ENCODE data around the gene SIAH2. TPM values are rescaled to one million over a fixed set of nuclear protein-coding genes. Genes with fewer than 3 reads are reported as not detected.

The SIAH2 gene
- total RNA-seq, 6 experiments from 2014 or later: 20.5 to 53.0 (median 36.5) TPM

DNA sequence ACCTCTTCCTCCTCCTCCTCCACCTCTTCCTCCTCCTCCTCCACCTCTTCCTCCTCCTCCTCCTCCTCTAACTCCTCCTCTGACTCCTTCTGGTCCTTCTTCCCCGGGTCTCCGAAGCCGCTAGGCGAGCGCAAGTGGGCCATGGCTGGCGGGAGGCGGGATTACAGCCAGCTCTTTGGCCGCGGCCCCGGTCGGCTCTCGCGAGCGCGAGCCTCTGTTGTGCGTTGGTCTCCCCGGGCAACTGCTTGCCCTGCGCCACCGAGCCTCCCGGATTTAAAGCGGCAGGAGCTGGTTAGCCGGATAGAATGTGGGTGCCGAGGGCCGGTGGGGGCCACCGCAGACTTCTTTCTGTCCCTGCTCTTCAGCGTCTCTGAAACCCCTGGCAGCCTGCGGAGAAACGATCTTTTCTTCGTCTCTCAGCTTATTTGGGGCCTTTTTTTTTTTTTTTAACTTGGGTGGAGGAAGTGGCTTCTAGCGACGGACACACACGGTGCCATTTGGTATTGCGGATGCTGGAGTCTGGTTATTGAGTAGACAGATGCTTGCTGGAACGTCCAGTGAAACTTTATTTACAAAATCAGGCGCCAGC is 59.1 kb downstream of the SIAH2 start, which contains the start of gene ERICH6:
TSS of gene ERICH6 (minus strand) at position 165 of the 589 bp plus-strand sequence. CDS start at position 143, 22 bp downstream.
- no peaks in the 10 kb centered on the region for H3K36me3 ChIP-seq
- intact Hi-C loops (cut with DNase I): no loop called here
- H3K4me1 ChIP-seq: no peaks in the 10 kb centered on the region
- TF ChIP-seq, protein P1, sequence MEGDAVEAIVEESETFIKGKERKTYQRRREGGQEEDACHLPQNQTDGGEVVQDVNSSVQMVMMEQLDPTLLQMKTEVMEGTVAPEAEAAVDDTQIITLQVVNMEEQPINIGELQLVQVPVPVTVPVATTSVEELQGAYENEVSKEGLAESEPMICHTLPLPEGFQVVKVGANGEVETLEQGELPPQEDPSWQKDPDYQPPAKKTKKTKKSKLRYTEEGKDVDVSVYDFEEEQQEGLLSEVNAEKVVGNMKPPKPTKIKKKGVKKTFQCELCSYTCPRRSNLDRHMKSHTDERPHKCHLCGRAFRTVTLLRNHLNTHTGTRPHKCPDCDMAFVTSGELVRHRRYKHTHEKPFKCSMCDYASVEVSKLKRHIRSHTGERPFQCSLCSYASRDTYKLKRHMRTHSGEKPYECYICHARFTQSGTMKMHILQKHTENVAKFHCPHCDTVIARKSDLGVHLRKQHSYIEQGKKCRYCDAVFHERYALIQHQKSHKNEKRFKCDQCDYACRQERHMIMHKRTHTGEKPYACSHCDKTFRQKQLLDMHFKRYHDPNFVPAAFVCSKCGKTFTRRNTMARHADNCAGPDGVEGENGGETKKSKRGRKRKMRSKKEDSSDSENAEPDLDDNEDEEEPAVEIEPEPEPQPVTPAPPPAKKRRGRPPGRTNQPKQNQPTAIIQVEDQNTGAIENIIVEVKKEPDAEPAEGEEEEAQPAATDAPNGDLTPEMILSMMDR (IDR thresholded peaks at IDR 0.05): peak in 3 of 4 donors; percentile 10 to 19 (median 18)
- TF ChIP-seq POLR2A (IDR thresholded peaks at IDR 0.05): peak; percentile 49
- WGBS (ENCODE audit: insufficient coverage, low coverage, low lambda C conversion rate, missing lambda C conversion rate): under 1% methylated on average over 35 of the region's 35 CpGs
- H3K9me3 ChIP-seq: no peaks in the 10 kb centered on the region
- DNase-seq (peak; percentile 92 to 94 (median 93)), ATAC-seq (peak; percentile 98 to 99 (median 99))
- H3K27ac ChIP-seq: peak within 1 kb of the TSS; percentile 40 to 69 (median 59)
- H3K4me3 ChIP-seq: peak within 1 kb of the TSS; percentile 57 to 67 (median 64)
- no peaks in the 10 kb centered on the region for H3K27me3 ChIP-seq

DNA sequence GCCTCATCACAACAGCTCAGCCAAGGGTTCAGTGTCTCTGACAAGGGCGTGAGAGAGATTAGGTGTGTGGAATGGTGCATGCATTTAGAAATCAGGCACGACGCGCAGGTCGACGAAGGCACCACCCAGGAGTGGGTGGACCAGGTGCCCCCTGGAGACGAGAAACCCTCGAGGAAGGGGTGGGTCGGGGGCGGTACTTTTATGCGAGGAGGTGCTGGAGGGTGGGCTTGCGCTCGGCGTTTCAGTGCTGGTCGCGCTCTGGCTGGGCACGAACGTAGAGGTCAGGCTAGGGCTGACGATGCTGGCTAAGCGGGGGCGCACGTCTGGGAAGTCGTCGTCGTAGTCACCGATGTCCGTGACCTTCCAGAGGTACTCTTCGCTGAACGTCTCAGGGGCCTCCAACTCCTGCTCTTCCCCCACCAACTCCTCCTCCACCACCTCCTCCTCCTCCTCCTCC is 59.6 kb downstream of the SIAH2 start:
- peak overlapping the region in 1 of 3 donors; percentile 69 for H3K27ac ChIP-seq
- intact Hi-C loops (cut with DNase I): no loop called here
- no peaks in the 10 kb centered on the region for H3K9me3 ChIP-seq
- ATAC-seq (peak; percentile 45 to 66 (median 60)), DNase-seq (peak in 2 of 3 donors; percentile 34 to 65)
- H3K36me3 ChIP-seq: no peaks in the 10 kb centered on the region
- TF ChIP-seq POLR2A (IDR thresholded peaks at IDR 0.05): no peak
- TF ChIP-seq, protein P1 (IDR thresholded peaks at IDR 0.05): no peak
- 2% methylated on average over 13 of the region's 29 CpGs for WGBS (ENCODE audit: insufficient coverage, low coverage, low lambda C conversion rate, missing lambda C conversion rate)
- peak overlapping the region; percentile 57 to 67 (median 64) for H3K4me3 ChIP-seq
- H3K27me3 ChIP-seq: no peaks in the 10 kb centered on the region
- H3K4me1 ChIP-seq: no peaks in the 10 kb centered on the region

DNA sequence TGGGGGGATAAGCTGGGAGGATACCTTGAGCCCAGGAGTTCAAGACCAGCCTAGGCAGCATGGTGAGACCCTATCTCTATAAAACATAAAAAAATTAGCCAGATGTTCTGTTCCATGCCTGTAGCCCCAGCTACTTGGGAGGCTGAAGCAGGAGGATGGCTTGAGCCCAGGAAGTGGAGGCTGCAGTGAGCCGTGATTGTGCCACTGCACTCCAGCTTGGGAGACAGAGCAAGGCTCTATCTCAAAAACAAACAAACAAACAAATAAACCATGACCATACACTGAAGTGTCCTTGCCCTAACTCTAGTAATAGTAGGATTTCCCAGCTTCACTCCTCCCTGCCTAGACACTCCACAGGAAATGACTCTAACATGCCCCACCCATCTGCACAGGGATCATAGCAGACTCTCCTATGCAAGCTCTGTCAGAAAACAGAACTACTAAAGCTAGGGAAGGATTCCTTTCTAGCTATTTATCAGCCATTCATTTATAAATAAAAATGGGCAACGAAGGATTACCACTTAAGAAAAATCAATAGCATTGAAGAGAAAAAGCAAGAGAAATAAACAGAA is 63.8 kb downstream of the SIAH2 start:
- no peaks in the 10 kb centered on the region for H3K4me1 ChIP-seq
- 21% methylated on average over 1 of the region's 2 CpGs for WGBS (ENCODE audit: insufficient coverage, low coverage, low lambda C conversion rate, missing lambda C conversion rate)
- TF ChIP-seq, protein P1 (IDR thresholded peaks at IDR 0.05): no peak
- no peak for TF ChIP-seq POLR2A (IDR thresholded peaks at IDR 0.05)
- DNase-seq (no peak), ATAC-seq (no peak)
- H3K4me3 ChIP-seq: no peak overlapping the region
- H3K36me3 ChIP-seq: no peaks in the 10 kb centered on the region
- H3K27me3 ChIP-seq: no peaks in the 10 kb centered on the region
- H3K27ac ChIP-seq: no peak overlapping the region
- intact Hi-C loops (cut with DNase I): no loop called here
- H3K9me3 ChIP-seq: no peaks in the 10 kb centered on the region

DNA sequence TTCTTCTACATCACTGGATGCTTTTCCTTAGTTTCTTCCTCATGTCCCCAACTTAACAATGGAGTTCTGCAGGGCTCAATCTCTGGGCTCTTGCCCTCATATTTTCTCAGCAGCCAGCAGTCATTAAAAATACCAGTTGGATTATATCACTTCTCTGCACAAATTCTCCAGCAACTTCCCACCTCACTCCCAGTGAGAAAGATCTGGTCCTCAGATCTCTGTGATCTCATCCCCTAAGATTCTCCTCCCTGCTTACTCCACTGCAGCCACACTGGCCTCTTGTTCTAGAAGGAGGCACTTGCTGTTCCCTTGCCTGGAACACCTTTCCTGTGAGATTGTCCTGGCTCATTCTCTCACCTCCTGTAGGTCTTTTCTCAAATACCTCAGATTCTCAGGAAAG is 65.3 kb downstream of the SIAH2 start:
- ATAC-seq (no peak), DNase-seq (no peak)
- Histone ChIP-seq H3K27ac (no peak overlapping the region), H3K27me3 (no peaks in the 10 kb centered on the region), H3K4me1 (no peaks in the 10 kb centered on the region), H3K9me3 (no peaks in the 10 kb centered on the region), H3K4me3 (no peak overlapping the region), H3K36me3 (no peaks in the 10 kb centered on the region)
- intact Hi-C loops (cut with DNase I): no loop called here
- TF ChIP-seq, protein P1 (IDR thresholded peaks at IDR 0.05): no peak
- TF ChIP-seq POLR2A (IDR thresholded peaks at IDR 0.05): no peak

Measured in right lobe of liver (tissue), 6 donors.